Caco-2 (cell line): ENCODE measurements around the gene HAUS5. TPM values are rescaled to one million over a fixed set of nuclear protein-coding genes. Genes with fewer than 3 reads are reported as not detected.

Experiments
- BruUV-seq: library from RNA; stranded (reverse); fragments of 400-500 nt; replicated peaks from 2 replicates; lab custom pipeline; 2021; lab: Mats Ljungman, UMichigan
- CTCF ChIA-PET: fragments of 300-600 bp; sonication (Branson Sonifier 250); formaldehyde crosslinking; loops from one replicate; lab custom pipeline; 2022; ENCODE audit warnings: antibody characterized with exemption; lab: Charles Lee
- POLR2A ChIA-PET: fragments of 300-600 bp; sonication (Branson Sonifier 250); formaldehyde crosslinking; loops from one replicate; lab custom pipeline; 2022; ENCODE audit warnings: antibody characterized with exemption; lab: Charles Lee
- DNase-seq, 2 experiments: peaks; one replicate each; pipeline versions ENCODE4 v3.0.0 to v3.0.0-alpha.2; 2020 to 2022
- H3K27me3 ChIP-seq: replicated peaks from 2 replicates; pipeline ENCODE4 v1.6.0; 2011; ENCODE audit warnings: low read length; ENCODE audit not compliant: control insufficient read depth, insufficient read depth
- H3K36me3 ChIP-seq: 2 replicates; pipeline ENCODE4 v1.5.1; 2011; ENCODE audit warnings: low read length; ENCODE audit not compliant: control insufficient read depth, insufficient read depth
- H3K4me1 ChIP-seq: fragments of 250-450 bp; sonication (Bioruptor Pico); 2 replicates; pipeline ENCODE4 v1.5.1; 2020; ENCODE audit warnings: mild to moderate bottlenecking
- H3K4me3 ChIP-seq: 2 replicates; pipeline ENCODE4 v1.5.1; 2011; ENCODE audit warnings: low read depth, mild to moderate bottlenecking, control low read depth, low read length
- H3K9me3 ChIP-seq: fragments of 250-450 bp; sonication (Bioruptor Pico); 2 replicates; pipeline ENCODE4 v1.5.1; 2020; ENCODE audit warnings: mild to moderate bottlenecking, moderate library complexity
- H3K27ac Mint-ChIP-seq: one replicate; pipeline ENCODE4 v1.8.0; 2022; ENCODE audit warnings: mixed read lengths; ENCODE audit not compliant: unreplicated experiment
- H3K27me3 Mint-ChIP-seq: one replicate; pipeline ENCODE4 v1.8.0; 2022; ENCODE audit warnings: mixed read lengths; ENCODE audit not compliant: insufficient read depth, unreplicated experiment
- H3K36me3 Mint-ChIP-seq: one replicate; pipeline ENCODE4 v1.8.0; 2022; ENCODE audit warnings: mild to moderate bottlenecking, mixed read lengths; ENCODE audit not compliant: insufficient read depth, unreplicated experiment
- H3K4me1 Mint-ChIP-seq: one replicate; pipeline ENCODE4 v1.8.0; 2022; ENCODE audit warnings: low read depth, mixed read lengths; ENCODE audit not compliant: unreplicated experiment
- H3K4me3 Mint-ChIP-seq: one replicate; pipeline ENCODE4 v1.8.0; 2022; ENCODE audit warnings: mild to moderate bottlenecking, moderate library complexity, mixed read lengths; ENCODE audit not compliant: unreplicated experiment
- H3K9me3 Mint-ChIP-seq: one replicate; pipeline ENCODE4 v1.8.0; 2022; ENCODE audit warnings: mixed read lengths; ENCODE audit not compliant: unreplicated experiment
- CTCF ChIP-seq, 2 experiments: fragments of 200-600 bp in 1 of 2; IDR thresholded peaks; 1 replicate in 1 of 2; 2 replicates in 1 of 2; pipeline versions ENCODE4 v1.5.1 to v1.8.0; 2011 to 2022; ENCODE audit warnings: antibody characterized with exemption in 1 of 2, control low read depth in 1 of 2, inconsistent platforms in 1 of 2, low read depth in 1 of 2, low read length in 1 of 2, mild to moderate bottlenecking in 1 of 2, moderate library complexity in 1 of 2; ENCODE audit not compliant: insufficient read depth in 1 of 2, severe bottlenecking in 1 of 2, unreplicated experiment in 1 of 2
- intact Hi-C: fragments of 100-400 bp; cut with micrococcal nuclease; formaldehyde crosslinking; loops from one replicate; pipeline ENCODE4 v1.10.0; 2022; ENCODE audit not compliant: unreplicated experiment
- total RNA-seq: library from RNA; stranded (reverse); gene quantifications from 2 replicates; pipeline ENCODE4 v1.2.3, GENCODE V29; 2022

Gene HAUS5
- total RNA-seq, 1 experiment from 2014 or later: 27.9 TPM

DNA sequence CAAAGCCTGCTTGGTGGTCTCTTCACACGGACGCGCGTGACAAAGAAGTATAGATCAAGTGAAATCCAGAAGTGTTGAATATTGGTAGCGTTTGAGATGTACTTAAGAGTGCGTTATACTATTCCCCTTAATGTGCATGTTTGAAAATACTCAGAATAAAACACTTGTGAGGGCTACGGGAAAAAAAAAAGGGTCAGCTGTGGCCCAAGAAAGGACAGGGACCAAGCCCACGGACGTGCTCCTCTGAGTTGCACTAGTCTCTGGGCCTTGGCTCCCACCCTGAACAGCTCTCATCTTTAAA lies 15.7 kb downstream of the HAUS5 start:
- Mint-ChIP-seq H3K9me3 (no peaks in the 10 kb centered on the region), H3K36me3 (peaks cover 55% of the 10 kb centered on the region), H3K27ac (peak overlapping the region; percentile 100), H3K4me3 (peak overlapping the region; percentile 100), H3K27me3 (no peaks in the 10 kb centered on the region), H3K4me1 (peaks cover 7% of the 10 kb centered on the region)
- intact Hi-C loops: loop anchor here (1.0 to 5.0 kb wide), 4 partner anchors 15 to 81 kb away; partner anchors contain the start of genes COX6B1, HAUS5 and TMEM147
- CTCF ChIA-PET: no interaction called here
- TSS peak; percentile 99 for BruUV-seq
- peaks cover 4% of the 10 kb centered on the region for H3K36me3 ChIP-seq
- DNase-seq: no peak
- H3K9me3 ChIP-seq: no peaks in the 10 kb centered on the region
- no peak for TF ChIP-seq CTCF (IDR thresholded peaks at IDR 0.05; ENCODE audit: insufficient read depth in 1 of 2, low read depth in 1 of 2, low read length in 1 of 2, severe bottlenecking in 1 of 2, unreplicated experiment in 1 of 2)
- H3K27me3 ChIP-seq: no peaks in the 10 kb centered on the region
- H3K4me3 ChIP-seq: peak overlapping the region; percentile 55
- POLR2A ChIA-PET: no interaction called here
- H3K4me1 ChIP-seq: no peaks in the 10 kb centered on the region

- peaks cover 7% of the 10 kb centered on the region for H3K4me1 Mint-ChIP-seq
- H3K27me3 Mint-ChIP-seq: no peaks in the 10 kb centered on the region
- ChIA-PET POLR2A (interaction anchor here (1.0 kb wide), 1 partner anchor 19 kb away, joined by 3 read pairs; the partner anchor contains the start of gene COX6B1), CTCF (no interaction called here)
- H3K4me3 Mint-ChIP-seq: peak within 1 kb of the TSS; percentile 100
- peak within 1 kb of the TSS; percentile 100 for H3K27ac Mint-ChIP-seq
- peaks cover 4% of the 10 kb centered on the region for H3K36me3 ChIP-seq
- peaks cover 60% of the 10 kb centered on the region for H3K36me3 Mint-ChIP-seq
- BruUV-seq: no TSS peak
- peak; percentile 99 for DNase-seq
- no peaks in the 10 kb centered on the region for H3K27me3 ChIP-seq
- no peaks in the 10 kb centered on the region for H3K9me3 ChIP-seq
- intact Hi-C loops: loop anchor here (1.0 to 5.0 kb wide), 4 partner anchors 15 to 81 kb away; partner anchors contain the start of genes COX6B1, HAUS5 and TMEM147
- no peaks in the 10 kb centered on the region for H3K4me1 ChIP-seq
- H3K4me3 ChIP-seq: peak within 1 kb of the TSS; percentile 90
- H3K9me3 Mint-ChIP-seq: no peaks in the 10 kb centered on the region
- no peak for TF ChIP-seq CTCF (IDR thresholded peaks at IDR 0.05; ENCODE audit: insufficient read depth in 1 of 2, low read depth in 1 of 2, low read length in 1 of 2, severe bottlenecking in 1 of 2, unreplicated experiment in 1 of 2)
Measured at GRCh38 chr19:35628565-35629331, 16.2 kb downstream of the HAUS5 start, which contains the start of gene RBM42. Gene RBM42, plus strand, starts transcription at chr19:35629036. Its CDS starts 118 bp downstream, at chr19:35629154.

DNA sequence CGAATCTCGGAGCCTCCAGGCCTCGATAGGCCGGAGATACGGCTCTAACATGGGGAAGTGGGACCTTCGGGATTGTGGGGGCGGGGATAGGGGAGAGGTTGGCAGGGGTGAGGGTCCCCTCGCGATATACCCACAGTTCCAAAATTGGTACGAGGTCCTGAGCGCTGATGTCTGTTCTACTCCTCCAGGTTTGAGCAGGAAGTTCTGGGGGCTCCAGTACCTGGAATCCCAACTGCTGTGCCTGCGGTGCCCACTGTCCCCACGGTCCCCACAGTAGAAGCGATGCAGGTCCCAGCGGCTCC lies 16.7 kb downstream of the HAUS5 start:
- Mint-ChIP-seq H3K27ac (peak overlapping the region; percentile 100), H3K36me3 (peaks cover 64% of the 10 kb centered on the region), H3K27me3 (no peaks in the 10 kb centered on the region), H3K9me3 (no peaks in the 10 kb centered on the region), H3K4me1 (peaks cover 7% of the 10 kb centered on the region), H3K4me3 (peak overlapping the region; percentile 100)
- intact Hi-C loops: loop anchor here (5.0 kb wide), 1 partner anchor 82 kb away; the partner anchor contains the start of gene TMEM147
- H3K36me3 ChIP-seq: peaks cover 6% of the 10 kb centered on the region
- no peaks in the 10 kb centered on the region for H3K9me3 ChIP-seq
- TF ChIP-seq CTCF (IDR thresholded peaks at IDR 0.05; ENCODE audit: insufficient read depth in 1 of 2, low read depth in 1 of 2, low read length in 1 of 2, severe bottlenecking in 1 of 2, unreplicated experiment in 1 of 2): no peak
- CTCF ChIA-PET: no interaction called here
- no peaks in the 10 kb centered on the region for H3K27me3 ChIP-seq
- no peaks in the 10 kb centered on the region for H3K4me1 ChIP-seq
- TSS peak; percentile 65 for BruUV-seq
- DNase-seq: no peak
- peak overlapping the region; percentile 90 for H3K4me3 ChIP-seq
- POLR2A ChIA-PET: interaction anchor here (1.0 kb wide), 1 partner anchor 19 kb away, joined by 3 read pairs; the partner anchor contains the start of gene COX6B1
